NCI-H226 (cell line): ENCODE results near the gene ADGRE1.

Source experiments
- DNase-seq: peaks from one replicate; pipeline ENCODE4 v3.0.0-alpha.2; 2015

Gene ADGRE1

GRCh38 chr19:6963244-6963852, 76.0 kb downstream of the ADGRE1 start:
- no peak for DNase-seq

GRCh38 chr19:6963937-6964336, 76.6 kb downstream of the ADGRE1 start:
- DNase-seq = no peak

GRCh38 chr19:6967967-6968366, 80.6 kb downstream of the ADGRE1 start:
- no peak for DNase-seq

GRCh38 chr19:6969490-6969889, 82.1 kb downstream of the ADGRE1 start:
- no peak for DNase-seq

- no peak for DNase-seq
These were observed 82.6 kb downstream of the ADGRE1 start for GRCh38 chr19:6970021-6970420.

- DNase-seq = no peak
These were observed 83.1 kb downstream of the ADGRE1 start for GRCh38 chr19:6970443-6970842.

GRCh38 chr19:6971366-6971765, 84.0 kb downstream of the ADGRE1 start:
- DNase-seq = peak; percentile 65

GRCh38 chr19:6976197-6976596, 88.8 kb downstream of the ADGRE1 start:
- DNase-seq = no peak

- DNase-seq = no peak
These were observed 92.0 kb downstream of the ADGRE1 start for GRCh38 chr19:6979399-6979798.

- DNase-seq = no peak
These were observed 96.1 kb downstream of the ADGRE1 start for GRCh38 chr19:6983448-6983847.

- DNase-seq = no peak
These were observed 100.5 kb downstream of the ADGRE1 start for GRCh38 chr19:6987850-6988249.

GRCh38 chr19:6988257-6988656, 100.9 kb downstream of the ADGRE1 start:
- no peak for DNase-seq
